ENCODE data around the gene NHERF2.

Gene NHERF2

GRCh38 chr16:2003827-2004641, 22.7 kb upstream of the NHERF2 start:
- peak; percentile 94 to 97 (median 96) for TF ChIP-seq CTCF (IDR thresholded peaks at IDR 0.05; ENCODE audit: unreplicated experiment in 3 of 3)
- Mint-ChIP-seq H3K36me3 (ENCODE audit: low read depth) (peaks cover 8% of the 10 kb centered on the region), H3K4me3 (no peak overlapping the region), H3K27ac (no peak overlapping the region), H3K27me3 (ENCODE audit: low read depth) (peaks cover 4% of the 10 kb centered on the region), H3K4me1 (peaks cover 32% of the 10 kb centered on the region), H3K9me3 (no peaks in the 10 kb centered on the region)

GRCh38 chr16:2004795-2005517, 21.7 kb upstream of the NHERF2 start:
- Mint-ChIP-seq H3K4me3 (no peak overlapping the region), H3K27ac (no peak overlapping the region), H3K4me1 (peaks cover 34% of the 10 kb centered on the region), H3K27me3 (ENCODE audit: low read depth) (peaks cover 4% of the 10 kb centered on the region), H3K36me3 (ENCODE audit: low read depth) (peaks cover 8% of the 10 kb centered on the region), H3K9me3 (no peaks in the 10 kb centered on the region)
- TF ChIP-seq CTCF (IDR thresholded peaks at IDR 0.05; ENCODE audit: unreplicated experiment in 3 of 3) = no peak

GRCh38 chr16:2005646-2006045, 21.1 kb upstream of the NHERF2 start:
- Mint-ChIP-seq H3K27ac (peak overlapping the region in 2 of 3 experiments; percentile 27 to 33), H3K27me3 (ENCODE audit: low read depth) (peaks cover 4% of the 10 kb centered on the region), H3K4me1 (peaks cover 39% of the 10 kb centered on the region), H3K9me3 (no peaks in the 10 kb centered on the region), H3K4me3 (peak overlapping the region in 2 of 3 experiments; percentile 64 to 80), H3K36me3 (ENCODE audit: low read depth) (peaks cover 8% of the 10 kb centered on the region)
- TF ChIP-seq CTCF (IDR thresholded peaks at IDR 0.05; ENCODE audit: unreplicated experiment in 3 of 3) = no peak

GRCh38 chr16:2006317-2006716, 20.4 kb upstream of the NHERF2 start:
- peaks cover 39% of the 10 kb centered on the region for H3K4me1 Mint-ChIP-seq

GRCh38 chr16:2007081-2007836, 19.4 kb upstream of the NHERF2 start:
- peaks cover 4% of the 10 kb centered on the region for H3K27me3 Mint-ChIP-seq (ENCODE audit: low read depth)
- H3K4me3 Mint-ChIP-seq = peak overlapping the region; percentile 84 to 90 (median 86)
- no peaks in the 10 kb centered on the region for H3K9me3 Mint-ChIP-seq
- peak overlapping the region; percentile 38 to 53 (median 41) for H3K27ac Mint-ChIP-seq
- peaks cover 39% of the 10 kb centered on the region for H3K4me1 Mint-ChIP-seq
- H3K36me3 Mint-ChIP-seq (ENCODE audit: low read depth) = peaks cover 3% of the 10 kb centered on the region
- TF ChIP-seq CTCF (IDR thresholded peaks at IDR 0.05; ENCODE audit: unreplicated experiment in 3 of 3) = no peak

More at GRCh38 chr16:2006317-2006716, 20.4 kb upstream of the NHERF2 start:
- Mint-ChIP-seq H3K27ac (peak overlapping the region in 1 of 3 experiments; percentile 37), H3K4me3 (peak overlapping the region; percentile 64 to 80 (median 76)), H3K27me3 (ENCODE audit: low read depth) (peaks cover 4% of the 10 kb centered on the region), H3K36me3 (ENCODE audit: low read depth) (peaks cover 5% of the 10 kb centered on the region), H3K9me3 (no peaks in the 10 kb centered on the region)
- no peak for TF ChIP-seq CTCF (IDR thresholded peaks at IDR 0.05; ENCODE audit: unreplicated experiment in 3 of 3)
